ENCODE results near the gene SQSTM1.

GRCh38 chr5:179781846-179782245 is 38.9 kb upstream of the SQSTM1 start:
- TF ChIP-seq KLF6 (CRISPR knock-in tag; IDR thresholded peaks at IDR 0.05; ENCODE audit: borderline replicate concordance): no peak
- no peak for TF ChIP-seq ZNF449 (CRISPR knock-in tag; IDR thresholded peaks at IDR 0.05)
- no peak for TF ChIP-seq ATF6 (CRISPR knock-in tag; IDR thresholded peaks at IDR 0.05)

Data from K562 (cell line).